GM12872 (cell line): ENCODE measurements around the gene EVL.

Experiments
- CTCF ChIP-seq: IDR thresholded peaks from 3 replicates; pipeline ENCODE4 v1.5.1; 2011; ENCODE audit warnings: low read depth, mild to moderate bottlenecking, low read length, moderate library complexity; ENCODE audit not compliant: insufficient read depth

EVL gene

GRCh38 chr14:100034468-100034867 lies 30.8 kb upstream of the EVL start:
- no peak for TF ChIP-seq CTCF

GRCh38 chr14:100034961-100035500 lies 30.2 kb upstream of the EVL start:
- no peak for TF ChIP-seq CTCF

- peak; percentile 18; the same call in 1 of the 3 replicates for TF ChIP-seq CTCF
Measured at GRCh38 chr14:100035700-100036099, 29.5 kb upstream of the EVL start.

- TF ChIP-seq CTCF, result no peak
Measured at GRCh38 chr14:100037353-100037752, 27.9 kb upstream of the EVL start.

GRCh38 chr14:100038065-100038464 lies 27.2 kb upstream of the EVL start:
- TF ChIP-seq CTCF, result no peak

- TF ChIP-seq CTCF, result no peak
Measured at GRCh38 chr14:100039903-100040302, 25.3 kb upstream of the EVL start.

- TF ChIP-seq CTCF, result no peak
Measured at GRCh38 chr14:100041271-100041670, 24.0 kb upstream of the EVL start.
